Gastroesophageal sphincter (tissue), 3 donors: ENCODE results near the gene TOB2.

Experiments
- EP300 ChIP-seq: sonication (generic); formaldehyde crosslinking; IDR thresholded peaks from one replicate; pipeline ENCODE4 v1.6.1; 2017; ENCODE audit warnings: antibody characterized with exemption, mild to moderate bottlenecking
- POLR2A ChIP-seq, 2 donors: fragments of 450-650 bp; IDR thresholded peaks; one replicate each; pipeline ENCODE4 v1.6.1; 2017; ENCODE audit warnings: antibody characterized with exemption in 2 of 2, mild to moderate bottlenecking in 2 of 2, moderate library complexity in 1 of 2
- POLR2AphosphoS5 ChIP-seq: sonication (generic); formaldehyde crosslinking; IDR thresholded peaks from one replicate; pipeline ENCODE4 v1.6.1; 2017; ENCODE audit warnings: antibody characterized with exemption
- TF ChIP-seq, protein P1 (sequence below), 4 experiments: fragments of 200-600 bp in 2 of 4; fragments of 450-650 bp in 2 of 4; sonication (generic) in 1 of 4; IDR thresholded peaks; one replicate each; pipeline ENCODE4 v1.5.1; 2017 to 2019; ENCODE audit warnings: antibody characterized with exemption in 4 of 4, mild to moderate bottlenecking in 2 of 4, moderate library complexity in 2 of 4

DNA sequence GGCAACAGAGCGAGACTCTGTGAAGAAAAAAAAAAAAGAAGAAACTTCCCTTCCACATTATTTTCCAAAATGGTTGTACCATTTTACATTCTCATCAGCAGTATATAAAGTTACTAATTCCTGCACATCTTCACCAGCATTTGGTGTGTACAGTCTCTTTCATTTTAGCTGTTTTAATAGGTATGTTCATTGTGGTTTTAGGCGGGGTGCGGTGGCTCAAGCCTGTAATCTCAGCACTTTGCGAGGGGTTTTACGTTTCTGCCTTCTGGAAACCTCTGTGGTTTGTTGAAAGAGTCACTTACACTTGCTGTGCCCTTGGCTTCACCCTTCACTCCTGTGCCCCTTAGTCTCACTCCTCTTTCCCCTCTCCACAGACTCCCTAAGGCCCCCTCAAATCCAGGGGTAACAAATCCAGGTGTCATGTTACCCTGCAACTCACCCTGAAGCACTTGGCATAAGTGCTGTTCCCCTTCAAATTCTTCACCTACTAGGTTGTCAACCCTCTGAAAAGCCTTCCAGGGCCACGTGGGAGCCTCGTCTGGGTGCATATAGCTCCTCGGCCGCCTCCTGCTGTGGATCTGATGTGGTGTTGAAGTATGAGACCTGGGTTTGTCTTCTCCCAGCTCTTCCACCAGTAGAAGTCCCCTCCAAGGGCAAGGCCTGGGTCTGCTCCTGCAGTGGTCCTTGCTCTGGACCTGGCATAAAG, 20.8 kb downstream of the TOB2 start:
- TF ChIP-seq, protein P1, sequence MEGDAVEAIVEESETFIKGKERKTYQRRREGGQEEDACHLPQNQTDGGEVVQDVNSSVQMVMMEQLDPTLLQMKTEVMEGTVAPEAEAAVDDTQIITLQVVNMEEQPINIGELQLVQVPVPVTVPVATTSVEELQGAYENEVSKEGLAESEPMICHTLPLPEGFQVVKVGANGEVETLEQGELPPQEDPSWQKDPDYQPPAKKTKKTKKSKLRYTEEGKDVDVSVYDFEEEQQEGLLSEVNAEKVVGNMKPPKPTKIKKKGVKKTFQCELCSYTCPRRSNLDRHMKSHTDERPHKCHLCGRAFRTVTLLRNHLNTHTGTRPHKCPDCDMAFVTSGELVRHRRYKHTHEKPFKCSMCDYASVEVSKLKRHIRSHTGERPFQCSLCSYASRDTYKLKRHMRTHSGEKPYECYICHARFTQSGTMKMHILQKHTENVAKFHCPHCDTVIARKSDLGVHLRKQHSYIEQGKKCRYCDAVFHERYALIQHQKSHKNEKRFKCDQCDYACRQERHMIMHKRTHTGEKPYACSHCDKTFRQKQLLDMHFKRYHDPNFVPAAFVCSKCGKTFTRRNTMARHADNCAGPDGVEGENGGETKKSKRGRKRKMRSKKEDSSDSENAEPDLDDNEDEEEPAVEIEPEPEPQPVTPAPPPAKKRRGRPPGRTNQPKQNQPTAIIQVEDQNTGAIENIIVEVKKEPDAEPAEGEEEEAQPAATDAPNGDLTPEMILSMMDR (IDR thresholded peaks at IDR 0.05), result no peak
- TF ChIP-seq POLR2A (IDR thresholded peaks at IDR 0.05) (no peak), EP300 (no peak), POLR2AphosphoS5 (no peak)
